Thoracic aorta (tissue), 2 donors: Measurements from ENCODE around the gene CCDC170. TPM values are rescaled to one million over a fixed set of nuclear protein-coding genes. Genes with fewer than 3 reads are reported as not detected.
"Not testable (repeated sequence)": the region's sequence is repeated elsewhere in the genome, so short reads cannot be mapped to it uniquely, and the experiment has no call there.

Experiments
- ATAC-seq: fragments of 150-250 bp; one replicate; pipeline ENCODE4 v1.8.0; 2017; ENCODE audit warnings: low read depth; ENCODE audit not compliant: insufficient number of reproducible peaks, low FRiP score
- DNase-seq: peaks from one replicate; pipeline ENCODE4 v3.0.0-alpha.2; 2020; ENCODE audit warnings: low spot score
- H3K27ac ChIP-seq, 2 donors: fragments of 200-600 bp; sonication (generic); 1 replicate in 1 of 2; 2 replicates in 1 of 2; pipeline ENCODE4 v1.5.1; 2016; ENCODE audit warnings: mild to moderate bottlenecking in 2 of 2, moderate library complexity in 2 of 2
- H3K27me3 ChIP-seq: fragments of 200-600 bp; sonication (generic); replicated peaks from 2 replicates; pipeline ENCODE4 v1.6.0; 2016; ENCODE audit warnings: mild to moderate bottlenecking; ENCODE audit not compliant: insufficient read depth
- H3K36me3 ChIP-seq: fragments of 200-600 bp; sonication (generic); one replicate; pipeline ENCODE4 v1.5.1; 2016
- H3K4me1 ChIP-seq, 2 donors: fragments of 200-600 bp; sonication (generic); 1 replicate in 1 of 2; 2 replicates in 1 of 2; pipeline versions ENCODE4 v1.5.1 to v1.6.0; 2016; ENCODE audit warnings: low read depth in 2 of 2, mild to moderate bottlenecking in 1 of 2; ENCODE audit not compliant: control insufficient read depth in 1 of 2
- H3K4me3 ChIP-seq: fragments of 200-600 bp; sonication (generic); 2 replicates; pipeline ENCODE4 v1.5.1; 2016; ENCODE audit warnings: mild to moderate bottlenecking
- H3K9me3 ChIP-seq: fragments of 200-600 bp; sonication (generic); 2 replicates; pipeline ENCODE4 v1.5.1; 2016
- CTCF ChIP-seq: fragments of 200-600 bp; sonication (generic); IDR thresholded peaks from one replicate; pipeline ENCODE4 v1.5.1; 2019; ENCODE audit warnings: antibody characterized with exemption
- total RNA-seq, 2 donors: library from RNA; depleted of rRNA; stranded (reverse); fragments of >200 nt; gene quantifications; one replicate each; pipeline versions ENCODE4 v1.1.0 to v1.2.3, GENCODE V29; 2016

CCDC170 gene
- 1 to 10 TPM in 1 of 2 donors, under 1 TPM in 1; 0.81 to 1.5 TPM for total RNA-seq

- TF ChIP-seq CTCF: no peak
- H3K4me3 ChIP-seq: peak within 1 kb of the TSS; percentile 84
- peaks cover 0 to 9% of the 10 kb centered on the region in 2 donors for H3K4me1 ChIP-seq
- H3K27me3 ChIP-seq: no peaks in the 10 kb centered on the region
- no peaks in the 10 kb centered on the region for H3K36me3 ChIP-seq
- peak within 1 kb of the TSS; percentile 14 to 60 for H3K27ac ChIP-seq
- ATAC-seq (no peak), DNase-seq (no peak)
- no peaks in the 10 kb centered on the region for H3K9me3 ChIP-seq
Observed at GRCh38 chr6:151493804-151494234, at the start of gene CCDC170. Gene CCDC170, plus strand, starts transcription at chr6:151494017. Its CDS starts 112 bp downstream, at chr6:151494129.

- Histone ChIP-seq H3K36me3 (no peaks in the 10 kb centered on the region), H3K4me1 (peaks cover 21 to 60% of the 10 kb centered on the region in 2 donors), H3K4me3 (no peak overlapping the region), H3K9me3 (no peaks in the 10 kb centered on the region), H3K27me3 (no peaks in the 10 kb centered on the region), H3K27ac (peak overlapping the region; percentile 76 to 93)
- DNase-seq (no peak), ATAC-seq (no peak)
- no peak for TF ChIP-seq CTCF
Observed at GRCh38 chr6:151445482-151445881, 48.3 kb upstream of the CCDC170 start.

- Histone ChIP-seq H3K27ac (peak overlapping the region; percentile 76 to 93), H3K4me1 (peaks cover 24 to 42% of the 10 kb centered on the region in 2 donors), H3K27me3 (no peaks in the 10 kb centered on the region), H3K4me3 (no peak overlapping the region), H3K9me3 (no peaks in the 10 kb centered on the region), H3K36me3 (no peaks in the 10 kb centered on the region)
- no peak for TF ChIP-seq CTCF
- ATAC-seq (no peak), DNase-seq (no peak)
Observed at GRCh38 chr6:151447237-151447636, 46.6 kb upstream of the CCDC170 start.

- Histone ChIP-seq H3K36me3 (no peaks in the 10 kb centered on the region), H3K27me3 (no peaks in the 10 kb centered on the region), H3K4me1 (peaks cover 27 to 37% of the 10 kb centered on the region in 2 donors), H3K27ac (no peak overlapping the region), H3K9me3 (no peaks in the 10 kb centered on the region), H3K4me3 (no peak overlapping the region)
- TF ChIP-seq CTCF: no peak
- no peak for DNase-seq
- ATAC-seq: no peak
Observed at GRCh38 chr6:151448623-151449022, 45.2 kb upstream of the CCDC170 start.

- H3K4me1 ChIP-seq: peaks cover 26 to 33% of the 10 kb centered on the region in 2 donors
Observed at GRCh38 chr6:151450928-151451327, 42.9 kb upstream of the CCDC170 start.

GRCh38 chr6:151451417-151451949 lies 42.3 kb upstream of the CCDC170 start:
- H3K9me3 ChIP-seq: no peaks in the 10 kb centered on the region
- ATAC-seq (no peak), DNase-seq (no peak)
- no peaks in the 10 kb centered on the region for H3K27me3 ChIP-seq
- H3K4me3 ChIP-seq: peak overlapping the region; percentile 100
- H3K4me1 ChIP-seq: peaks cover 25 to 33% of the 10 kb centered on the region in 2 donors
- TF ChIP-seq CTCF: no peak
- peak overlapping the region; percentile 61 to 79 for H3K27ac ChIP-seq
- H3K36me3 ChIP-seq: no peaks in the 10 kb centered on the region

More at GRCh38 chr6:151450928-151451327, 42.9 kb upstream of the CCDC170 start:
- Histone ChIP-seq H3K4me3 (peak overlapping the region; percentile 100), H3K27ac (peak overlapping the region in 1 of 2 donors; percentile 61)
- H3K36me3 ChIP-seq, H3K9me3 ChIP-seq, H3K27me3 ChIP-seq, ATAC-seq, DNase-seq: not testable (repeated sequence)
